CD4-positive, alpha-beta T cell (primary cell): ENCODE measurements around the gene SLC35E3. TPM values are rescaled to one million over a fixed set of nuclear protein-coding genes. Genes with fewer than 3 reads are reported as not detected.
"Not testable (repeated sequence)": the region's sequence is repeated elsewhere in the genome, so short reads cannot be mapped to it uniquely, and the experiment has no call there.

Experiments
- ATAC-seq: fragments of 200-7000 bp; cut with Tn5 transposase; one replicate; pipeline ENCODE4 v1.10.0; 2022; ENCODE audit warnings: mild to moderate bottlenecking; ENCODE audit not compliant: poor library complexity
- CTCF ChIA-PET: fragments of 350-600 bp; sonication (Branson Sonifier 250); formaldehyde crosslinking; loops from one replicate; lab custom pipeline; 2021; ENCODE audit warnings: antibody characterized with exemption, inconsistent platforms; lab: Charles Lee
- POLR2A ChIA-PET: fragments of 350-600 bp; sonication (Branson Sonifier 250); formaldehyde crosslinking; loops from one replicate; lab custom pipeline; 2021; ENCODE audit warnings: antibody characterized with exemption, inconsistent platforms; lab: Charles Lee
- DNase-seq, 14 experiments: peaks; one replicate each; pipeline ENCODE4 v3.0.0-alpha.2; 2013 to 2020; ENCODE audit warnings: mixed read lengths in 2 of 14
- H3K27ac ChIP-seq, 2 donors: one replicate each; pipeline versions ENCODE4 v1.5.1 to v1.7.0; 2013; ENCODE audit warnings: low read length in 2 of 2, low read depth in 1 of 2, mild to moderate bottlenecking in 1 of 2
- H3K27me3 ChIP-seq, 2 experiments: 1 replicate in 1 of 2; 2 replicates in 1 of 2; pipeline versions ENCODE4 v1.6.1 to v1.7.0; 2013; ENCODE audit warnings: low read length in 2 of 2, control low read depth in 1 of 2, mild to moderate bottlenecking in 1 of 2, moderate library complexity in 1 of 2; ENCODE audit not compliant: insufficient read depth in 2 of 2, control insufficient read depth in 1 of 2
- H3K36me3 ChIP-seq: one replicate; pipeline ENCODE4 v1.6.1; 2013; ENCODE audit warnings: low read length, control low read depth; ENCODE audit not compliant: insufficient read depth
- H3K4me1 ChIP-seq: one replicate; pipeline ENCODE4 v1.6.1; 2013; ENCODE audit warnings: low read length, control low read depth; ENCODE audit not compliant: insufficient read depth
- H3K4me3 ChIP-seq: one replicate; pipeline ENCODE4 v1.5.1; 2013; ENCODE audit warnings: mild to moderate bottlenecking, low read length, moderate library complexity
- H3K9me3 ChIP-seq, 2 experiments: 1 replicate in 1 of 2; 2 replicates in 1 of 2; pipeline versions ENCODE4 v1.6.1 to v1.7.0; 2013; ENCODE audit warnings: low read length in 2 of 2, mild to moderate bottlenecking in 2 of 2, control low read depth in 1 of 2, moderate library complexity in 1 of 2; ENCODE audit not compliant: control insufficient read depth in 1 of 2, insufficient read depth in 1 of 2
- H3K27ac Mint-ChIP-seq: one replicate; pipeline ENCODE4 v1.8.0; 2020; ENCODE audit warnings: mixed read lengths
- H3K27me3 Mint-ChIP-seq: one replicate; pipeline ENCODE4 v1.8.0; 2021; ENCODE audit warnings: mixed read lengths
- H3K36me3 Mint-ChIP-seq: one replicate; pipeline ENCODE4 v1.8.0; 2021; ENCODE audit warnings: low read depth, mixed read lengths
- H3K4me1 Mint-ChIP-seq: one replicate; pipeline ENCODE4 v1.8.0; 2021; ENCODE audit warnings: low read depth, mixed read lengths
- H3K4me3 Mint-ChIP-seq: one replicate; pipeline ENCODE4 v1.8.0; 2020; ENCODE audit warnings: mild to moderate bottlenecking, mixed read lengths
- H3K9me3 Mint-ChIP-seq: one replicate; pipeline ENCODE4 v1.8.0; 2020; ENCODE audit warnings: mixed read lengths
- CTCF ChIP-seq: fragments of 200-600 bp; IDR thresholded peaks from one replicate; pipeline ENCODE4 v1.8.0; 2022; ENCODE audit warnings: antibody characterized with exemption, mild to moderate bottlenecking
- intact Hi-C, 2 experiments: fragments of 100-400 bp; cut with DNase I in 1 of 2; cut with micrococcal nuclease in 1 of 2; formaldehyde crosslinking; loops; one replicate each; pipeline versions ENCODE4 v1.15.1 to v1.9.0; 2023 to 2025; cut with DNase I, micrococcal nuclease
- total RNA-seq, 174 experiments: library from RNA in 2 of 174; stranded (reverse) in 2 of 174; gene quantifications; one replicate each; pipeline ENCODE4 v1.2.3 and lab custom pipeline; 2021 to 2026

SLC35E3 gene
- total RNA-seq, 2 experiments from 2014 or later: 3.5 to 6.1 TPM

GRCh38 chr12:68815232-68815927 lies 69.4 kb downstream of the SLC35E3 start:
- no peak overlapping the region for H3K4me3 ChIP-seq
- peaks cover 7% of the 10 kb centered on the region for H3K4me1 ChIP-seq
- H3K9me3 ChIP-seq: no peaks in the 10 kb centered on the region
- Mint-ChIP-seq H3K4me3 (no peak overlapping the region), H3K4me1 (peaks cover 55% of the 10 kb centered on the region), H3K27ac (peak overlapping the region; percentile 0), H3K27me3 (no peaks in the 10 kb centered on the region), H3K9me3 (no peaks in the 10 kb centered on the region), H3K36me3 (peaks cover 80% of the 10 kb centered on the region)
- POLR2A ChIA-PET: interaction anchor here (1.1 to 1.3 kb wide), 2 partner anchors 15 to 21 kb away, joined by 3 read pairs; no protein-coding TSS in a partner anchor
- ATAC-seq: no peak
- H3K36me3 ChIP-seq: peaks cover 78% of the 10 kb centered on the region
- H3K27ac ChIP-seq: no peak overlapping the region
- DNase-seq: no peak
- no peak for TF ChIP-seq CTCF
- intact Hi-C loops: loop anchor here in 1 of 2 experiments (10.0 kb wide), 3 partner anchors 419 to 919 kb away; partner anchors contain the start of genes CCT2, CPSF6 and RAB3IP
- CTCF ChIA-PET: interaction anchor here (2.4 kb wide), 1 partner anchor 15 kb away, joined by 6 read pairs; no protein-coding TSS in a partner anchor
- H3K27me3 ChIP-seq: no peaks in the 10 kb centered on the region

GRCh38 chr12:68815928-68816800 lies 70.2 kb downstream of the SLC35E3 start:
- Mint-ChIP-seq H3K4me3 (no peak overlapping the region), H3K27ac (no peak overlapping the region), H3K4me1 (peaks cover 57% of the 10 kb centered on the region), H3K27me3 (no peaks in the 10 kb centered on the region), H3K36me3 (peaks cover 82% of the 10 kb centered on the region), H3K9me3 (no peaks in the 10 kb centered on the region)
- H3K36me3 ChIP-seq: peaks cover 83% of the 10 kb centered on the region
- no peak overlapping the region for H3K4me3 ChIP-seq
- TF ChIP-seq CTCF: no peak
- ChIA-PET POLR2A (interaction anchor here (1.3 to 2.8 kb wide), 2 partner anchors 9 to 14 kb away, joined by 3 to 18 read pairs; partner anchors contain the start of gene MDM2), CTCF (interaction anchor here (0.5 to 2.4 kb wide), 2 partner anchors 14 to 1571 kb away, joined by 3 to 6 read pairs; no protein-coding TSS in a partner anchor)
- H3K9me3 ChIP-seq: no peaks in the 10 kb centered on the region
- ATAC-seq (no peak), DNase-seq (no peak)
- no peak overlapping the region for H3K27ac ChIP-seq
- intact Hi-C loops: loop anchor here in 1 of 2 experiments (10.0 kb wide), 3 partner anchors 419 to 919 kb away; partner anchors contain the start of genes CCT2, CPSF6 and RAB3IP
- H3K4me1 ChIP-seq: peaks cover 10% of the 10 kb centered on the region
- H3K27me3 ChIP-seq: no peaks in the 10 kb centered on the region

DNA sequence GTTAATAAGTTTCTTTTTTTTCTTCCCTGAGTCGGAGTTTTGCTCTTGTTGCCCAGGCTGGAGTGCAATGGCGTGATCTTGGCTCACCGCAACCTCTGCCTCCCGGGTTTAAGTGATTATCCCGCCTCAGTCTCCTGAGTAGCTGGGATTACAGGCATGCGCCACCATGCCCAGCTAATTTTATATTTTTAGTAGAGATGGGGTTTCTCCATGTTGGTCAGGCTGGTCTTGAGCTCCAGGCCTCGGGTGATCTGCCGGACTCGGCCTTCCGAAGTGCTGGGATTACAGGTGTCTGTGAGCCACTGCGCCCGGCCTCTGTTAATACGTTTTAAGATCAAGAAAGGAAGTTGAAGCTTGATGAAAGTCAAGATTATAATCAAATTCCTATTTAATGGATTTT lies 73.5 kb downstream of the SLC35E3 start:
- not testable (repeated sequence) for H3K4me3 Mint-ChIP-seq, H3K4me3 ChIP-seq, H3K27ac ChIP-seq, DNase-seq, H3K27me3 Mint-ChIP-seq, H3K9me3 ChIP-seq, H3K27me3 ChIP-seq, ATAC-seq, H3K9me3 Mint-ChIP-seq
- CTCF ChIA-PET: interaction anchor here (3.3 kb wide), 1 partner anchor 12 kb away, joined by 23 read pairs; the partner anchor contains the start of gene MDM2
- POLR2A ChIA-PET: interaction anchor here (1.0 kb wide), 1 partner anchor 72 kb away, joined by 3 read pairs; no protein-coding TSS in a partner anchor
- H3K36me3 ChIP-seq: peaks cover 88% of the 10 kb centered on the region
- Mint-ChIP-seq H3K27ac (peak overlapping the region; percentile 27), H3K36me3 (peaks cover 77% of the 10 kb centered on the region), H3K4me1 (peaks cover 48% of the 10 kb centered on the region)
- H3K4me1 ChIP-seq: peaks cover 10% of the 10 kb centered on the region
- intact Hi-C loops: loop anchor here in 1 of 2 experiments (10.0 kb wide), 3 partner anchors 415 to 915 kb away; partner anchors contain the start of genes CCT2, CPSF6 and RAB3IP
